Measurements from ENCODE around the gene IL6. TPM values are rescaled to one million over a fixed set of nuclear protein-coding genes. Genes with fewer than 3 reads are reported as not detected.

The IL6 gene
- total and polyA plus RNA-seq, 10 of the 15 experiments (the other 5 are each of a cell fraction or from before 2014, with no cell fraction given) = not detected

GRCh38 chr7:22686620-22687019 lies 40.4 kb upstream of the IL6 start (continued):
- TF ChIP-seq KLF5 (IDR thresholded peaks at IDR 0.05; ENCODE audit: partially characterized antibody) = no peak
- no peak for TF ChIP-seq MEF2B (IDR thresholded peaks at IDR 0.05; ENCODE audit: partially characterized antibody, poor library complexity, severe bottlenecking)
- no peak for TF ChIP-seq PML (IDR thresholded peaks at IDR 0.05; ENCODE audit: low read length)
- TF ChIP-seq SUPT20H (IDR thresholded peaks at IDR 0.05; ENCODE audit: borderline replicate concordance, control insufficient read depth, low read depth, low read length) = no peak
- TF ChIP-seq POLR2AphosphoS5 (IDR thresholded peaks at IDR 0.05; ENCODE audit: low read length) = no peak
- TF ChIP-seq ZZZ3 (IDR thresholded peaks at IDR 0.05; ENCODE audit: control insufficient read depth, insufficient read length, low read depth) = no peak
- no peak for TF ChIP-seq ZNF217 (IDR thresholded peaks at IDR 0.05)
- no peak for TF ChIP-seq EGR1 (IDR thresholded peaks at IDR 0.05; ENCODE audit: borderline replicate concordance in 1 of 2, low read depth in 2 of 2, low read length in 2 of 2)

DNA sequence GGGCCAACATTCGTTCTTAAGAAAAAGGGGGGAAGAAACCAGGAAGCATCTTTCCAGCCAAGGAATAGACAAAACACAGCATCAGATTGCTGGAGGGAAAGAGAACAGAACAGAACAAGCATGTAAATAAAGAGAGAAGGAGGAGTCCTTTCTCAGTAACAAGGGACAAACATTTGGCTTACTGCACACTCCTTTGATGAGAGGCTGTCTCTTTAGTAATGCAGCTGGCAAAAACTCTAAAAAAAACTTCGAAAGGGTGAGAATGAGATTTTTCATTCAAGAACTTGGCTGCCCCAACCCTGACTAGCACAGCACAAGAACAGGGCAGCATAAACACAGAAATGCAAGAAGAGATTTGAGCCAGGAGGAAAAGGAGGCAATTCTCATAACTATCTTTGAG lies 38.9 kb upstream of the IL6 start:
- DNase-seq (ENCODE audit: low read depth, low spot score) (no peak), FAIRE-seq (no peak), ATAC-seq (no peak)
- H3K4me2 ChIP-seq (ENCODE audit: control insufficient read depth, insufficient read depth) = no peak overlapping the region
- 3% methylated on average over 2 of the region's 2 CpGs for WGBS (ENCODE audit: insufficient coverage, insufficient replicate concordance, low lambda C conversion rate, missing lambda C conversion rate)
- POLR2A ChIA-PET = no interaction called here
- H2AFZ ChIP-seq (ENCODE audit: control insufficient read depth, low read depth, low read length) = no peak overlapping the region
- SMC1A ChIA-PET (ENCODE audit: uncharacterized antibody, unreplicated experiment) = interaction anchor here (1.4 kb wide), 1 partner anchor 39 kb away, joined by 3 read pairs; the partner anchor contains the start of gene IL6
- CTCF ChIA-PET = no interaction called here
- BruUV-seq (replicated peaks) = no TSS peak
- RAD21 ChIA-PET (ENCODE audit: unreplicated experiment) = no interaction called here
- no peaks in the 10 kb centered on the region for H3K36me3 ChIP-seq (ENCODE audit: control insufficient read depth in 2 of 2, insufficient read depth in 2 of 2, low read length in 1 of 2)
- peaks cover 0 to 7% of the 10 kb centered on the region in 2 experiments; a peak in 1 of 4 replicates for H3K27me3 ChIP-seq (replicated peaks in 1 of 2; ENCODE audit: control insufficient read depth in 2 of 2, insufficient read depth in 2 of 2, low read length in 1 of 2)
- H3K9ac ChIP-seq (ENCODE audit: control insufficient read depth, insufficient read depth, low read length) = no peak overlapping the region
- H3K79me2 ChIP-seq (ENCODE audit: control insufficient read depth, insufficient read depth, low read length) = no peaks in the 10 kb centered on the region
- no peaks in the 10 kb centered on the region for H4K20me1 ChIP-seq (ENCODE audit: control insufficient read depth, insufficient read depth)
- H3K9me3 ChIP-seq (replicated peaks; ENCODE audit: control insufficient read depth, insufficient read depth, low read length) = no peaks in the 10 kb centered on the region
- intact Hi-C loops (cut with micrococcal nuclease; ENCODE audit: unreplicated experiment) = no loop called here
- no peak overlapping the region for H3K27ac ChIP-seq (ENCODE audit: control insufficient read depth, insufficient read depth)
- in situ Hi-C loops (cut with MboI) = no loop called here
- no peak overlapping the region for H3K4me3 ChIP-seq
- H3K4me1 ChIP-seq (ENCODE audit: control insufficient read depth, insufficient read depth, low read length) = no peaks in the 10 kb centered on the region
- TF ChIP-seq PAX5 (IDR thresholded peaks at IDR 0.05; ENCODE audit: borderline replicate concordance, low read depth, low read length) = no peak
- no peak for TF ChIP-seq TARDBP (IDR thresholded peaks at IDR 0.05; ENCODE audit: borderline replicate concordance)
- TF ChIP-seq MYB (IDR thresholded peaks at IDR 0.05; ENCODE audit: borderline replicate concordance, low read depth, low read length) = no peak
- no peak for TF ChIP-seq FOXM1 (IDR thresholded peaks at IDR 0.05; ENCODE audit: low read depth, low read length)
- TF ChIP-seq, protein P1, sequence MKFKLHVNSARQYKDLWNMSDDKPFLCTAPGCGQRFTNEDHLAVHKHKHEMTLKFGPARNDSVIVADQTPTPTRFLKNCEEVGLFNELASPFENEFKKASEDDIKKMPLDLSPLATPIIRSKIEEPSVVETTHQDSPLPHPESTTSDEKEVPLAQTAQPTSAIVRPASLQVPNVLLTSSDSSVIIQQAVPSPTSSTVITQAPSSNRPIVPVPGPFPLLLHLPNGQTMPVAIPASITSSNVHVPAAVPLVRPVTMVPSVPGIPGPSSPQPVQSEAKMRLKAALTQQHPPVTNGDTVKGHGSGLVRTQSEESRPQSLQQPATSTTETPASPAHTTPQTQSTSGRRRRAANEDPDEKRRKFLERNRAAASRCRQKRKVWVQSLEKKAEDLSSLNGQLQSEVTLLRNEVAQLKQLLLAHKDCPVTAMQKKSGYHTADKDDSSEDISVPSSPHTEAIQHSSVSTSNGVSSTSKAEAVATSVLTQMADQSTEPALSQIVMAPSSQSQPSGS (IDR thresholded peaks at IDR 0.05; ENCODE audit: low read length) = no peak
- no peak for TF ChIP-seq E2F8 (IDR thresholded peaks at IDR 0.05; ENCODE audit: low read depth, partially characterized antibody)
- TF ChIP-seq MLLT1 (IDR thresholded peaks at IDR 0.05) = no peak
- TF ChIP-seq CREB1 (IDR thresholded peaks at IDR 0.05; ENCODE audit: low read depth) = no peak
- no peak for TF ChIP-seq IRF5 (IDR thresholded peaks at IDR 0.05; ENCODE audit: borderline replicate concordance)
- no peak for TF ChIP-seq SP1 (IDR thresholded peaks at IDR 0.05; ENCODE audit: low read depth, low read length)
